ENCODE results near the gene GGA2.
A peak's percentile ranks its signal among the peaks of the same experiment; 100 is the strongest.
"Not testable (repeated sequence)": the region's sequence is repeated elsewhere in the genome, so short reads cannot be mapped to it uniquely, and the experiment has no call there.

Gene GGA2

GRCh38 chr16:23510164-23510914 is at the start of gene GGA2:
Gene GGA2, minus strand, starts transcription at chr16:23510494. Its CDS starts 83 bp downstream, at chr16:23510411.
- peak; percentile 81 for DNase-seq

GRCh38 chr16:23557779-23558702 is 47.7 kb upstream of the GGA2 start:
- no peak for DNase-seq

- DNase-seq, result peak; percentile 100
Measured at GRCh38 chr16:23556881-23557778, 46.8 kb upstream of the GGA2 start, which contains the start of the genes EARS2 and UBFD1. Gene EARS2, minus strand, starts transcription at chr16:23557350. Its CDS starts 7 bp downstream, at chr16:23557343. Gene UBFD1, plus strand, starts transcription at chr16:23557727. Its CDS starts 16 bp downstream, at chr16:23557743.

DNA sequence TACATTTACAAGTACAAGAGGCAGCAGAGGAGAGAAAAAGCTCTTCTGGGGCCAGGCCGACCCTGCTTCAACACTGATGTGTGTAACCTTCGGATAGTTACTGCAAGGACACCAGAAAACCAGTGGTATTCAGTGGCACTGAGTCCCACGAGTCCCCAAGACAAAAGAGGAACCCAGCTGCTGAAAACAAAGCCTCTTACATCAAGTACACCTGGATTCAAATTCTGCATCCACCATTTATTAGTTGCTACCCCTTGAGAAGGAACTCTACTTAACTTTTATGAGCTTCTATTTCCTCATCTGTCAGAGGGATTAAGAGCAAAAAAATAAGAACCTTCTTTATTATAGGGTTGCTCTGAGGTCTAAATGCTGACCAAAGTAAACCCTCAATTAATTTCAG is 44.2 kb upstream of the GGA2 start:
- DNase-seq, result no peak

DNA sequence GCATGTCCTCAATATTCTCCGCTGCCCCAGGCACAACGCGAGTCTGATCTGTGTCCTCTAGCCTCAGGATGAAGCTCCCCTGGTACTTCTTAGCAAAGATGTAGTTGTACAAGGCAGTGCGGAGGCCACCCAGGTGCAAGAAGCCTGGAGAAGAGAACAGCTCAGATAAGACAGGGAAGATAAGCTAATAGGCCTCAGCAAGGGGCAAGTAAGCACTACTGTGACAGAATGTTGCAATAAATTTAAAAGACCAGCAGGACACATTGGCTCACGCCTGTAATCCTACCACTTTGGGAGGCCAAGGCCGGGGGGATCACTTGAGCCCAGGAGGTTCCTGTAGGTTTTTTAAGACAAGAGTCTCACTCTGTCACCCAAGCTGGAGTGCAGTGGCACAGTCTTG is 41.9 kb upstream of the GGA2 start:
- DNase-seq, result no peak

GRCh38 chr16:23549938-23550337 is 39.6 kb upstream of the GGA2 start:
- DNase-seq, result no peak

- DNase-seq, result no peak
Measured at GRCh38 chr16:23544436-23544835, 34.1 kb upstream of the GGA2 start.

DNA sequence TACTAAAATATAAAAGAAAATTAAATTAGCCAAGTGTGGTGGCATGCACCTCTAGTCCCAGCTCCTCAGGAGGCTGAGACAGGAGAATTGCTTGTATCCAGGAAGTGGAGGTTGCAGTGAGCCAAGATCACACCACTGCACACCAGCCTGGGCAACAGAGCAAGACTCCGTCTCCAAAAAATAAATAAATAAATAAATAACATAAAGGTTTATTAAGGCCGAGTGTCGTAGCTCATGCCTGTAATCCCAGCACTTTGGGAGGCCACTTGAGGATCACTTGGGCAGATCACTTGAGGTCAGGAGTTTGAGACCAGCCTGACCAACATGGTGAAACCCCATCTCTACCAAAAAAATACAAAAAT is 30.5 kb upstream of the GGA2 start:
- not testable (repeated sequence) for DNase-seq

DNA sequence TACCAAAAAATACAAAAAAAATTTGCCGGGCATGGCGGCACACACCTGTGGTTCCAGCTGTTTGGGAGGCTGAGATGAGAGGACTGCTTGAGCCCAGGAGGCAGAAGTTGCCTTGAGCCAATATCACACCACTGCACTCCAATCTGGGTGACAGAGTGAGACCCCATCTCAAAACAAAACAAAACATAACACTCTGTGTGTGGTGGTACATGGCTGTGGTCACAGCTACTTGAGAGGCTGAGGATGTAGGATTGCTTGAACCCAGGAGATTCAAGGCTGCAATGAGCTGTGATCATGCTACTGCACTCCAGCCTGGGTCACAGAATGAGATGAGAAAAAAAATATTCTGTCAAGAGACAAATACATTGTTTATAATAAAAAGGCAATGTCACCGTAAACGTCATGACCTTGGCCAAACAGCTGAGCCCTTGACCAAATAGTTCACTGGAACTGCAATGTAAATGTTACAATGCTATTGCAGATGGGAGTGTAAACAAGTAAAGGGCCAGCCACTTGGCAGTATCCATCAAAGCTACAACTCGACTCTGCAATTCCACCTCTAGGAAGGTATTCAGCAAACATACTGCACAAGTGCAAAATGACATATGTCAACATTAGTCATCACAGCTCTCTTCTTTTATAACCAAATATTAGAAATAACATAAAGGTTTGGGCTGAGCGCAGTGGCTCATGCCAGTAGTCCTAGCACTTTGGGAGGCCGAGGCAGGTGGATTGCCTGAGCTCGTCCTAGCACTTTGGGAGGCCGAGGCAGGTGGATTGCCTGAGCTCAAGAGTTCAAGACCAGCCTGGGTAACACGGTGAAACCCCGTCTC is 29.9 kb upstream of the GGA2 start:
- DNase-seq, result no peak

- no peak for DNase-seq
Measured at GRCh38 chr16:23538919-23539278, 28.6 kb upstream of the GGA2 start.

GRCh38 chr16:23537390-23537789 is 27.1 kb upstream of the GGA2 start:
- DNase-seq, result no peak

DNA sequence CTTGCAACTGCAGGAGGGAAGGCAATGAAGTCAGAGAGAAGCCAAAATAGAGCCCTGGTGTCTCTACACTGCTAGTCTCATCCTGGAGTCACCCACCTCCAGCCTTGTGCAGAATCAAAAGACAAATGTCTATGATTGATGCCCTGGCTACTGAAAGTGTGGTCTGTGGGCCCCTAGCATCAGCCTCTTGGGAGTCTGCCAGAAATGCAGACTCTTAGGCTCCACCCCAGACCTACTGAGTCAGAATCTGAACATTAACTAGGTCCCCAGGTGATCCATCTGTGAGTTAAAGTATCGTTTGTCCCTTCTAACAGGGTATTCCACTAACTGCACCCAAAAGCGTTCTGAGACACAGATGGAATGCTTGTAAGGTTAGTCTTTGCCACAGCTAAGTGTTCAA is 25.6 kb upstream of the GGA2 start:
- DNase-seq, result no peak

DNA sequence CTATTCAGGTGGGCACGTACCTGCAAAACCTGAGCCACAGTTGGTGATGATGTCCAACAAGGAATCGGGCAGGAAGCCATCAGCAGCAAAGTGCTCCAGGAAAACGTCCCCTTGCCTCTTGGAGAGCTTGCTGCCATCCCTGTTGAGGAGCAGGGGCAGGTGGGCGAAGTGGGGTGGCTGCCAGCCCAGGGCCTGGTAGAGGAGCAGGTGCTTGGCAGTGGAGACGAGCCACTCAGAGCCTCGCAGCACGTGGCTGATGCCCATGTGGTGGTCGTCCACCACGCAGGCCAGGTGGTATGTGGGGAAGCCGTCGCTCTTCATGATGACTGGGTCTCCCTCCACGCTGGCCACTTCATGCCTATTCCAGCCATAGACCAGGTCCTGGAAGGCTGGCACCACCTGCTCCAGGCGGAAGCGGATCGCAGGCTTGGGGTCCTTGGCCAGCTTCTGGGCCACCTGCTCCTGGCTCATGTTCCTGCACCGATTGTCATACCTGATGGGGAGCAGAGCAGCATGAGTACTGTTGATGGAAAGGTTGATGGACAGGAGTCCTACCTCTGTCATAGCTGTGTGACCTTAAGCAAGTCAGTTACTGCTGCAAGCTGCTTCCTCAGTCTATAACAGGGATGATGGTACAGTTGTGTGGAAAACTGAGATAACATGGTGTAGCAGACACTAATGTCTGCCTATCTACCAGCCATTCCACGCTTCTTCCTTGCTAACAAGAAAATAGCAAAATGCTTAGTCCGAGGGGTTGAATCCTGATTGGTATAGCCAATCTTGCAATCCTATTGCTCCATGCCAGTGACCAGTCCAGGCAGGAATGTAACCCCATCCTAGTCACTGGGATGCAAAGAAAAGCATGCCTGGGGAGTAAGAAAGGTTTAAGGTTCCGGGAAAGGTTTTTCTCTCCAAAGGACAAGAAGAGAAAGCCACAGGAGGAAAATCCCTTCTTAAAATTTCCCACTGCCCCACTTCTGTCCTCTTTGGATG is 24.9 kb upstream of the GGA2 start:
- no peak for DNase-seq

DNA sequence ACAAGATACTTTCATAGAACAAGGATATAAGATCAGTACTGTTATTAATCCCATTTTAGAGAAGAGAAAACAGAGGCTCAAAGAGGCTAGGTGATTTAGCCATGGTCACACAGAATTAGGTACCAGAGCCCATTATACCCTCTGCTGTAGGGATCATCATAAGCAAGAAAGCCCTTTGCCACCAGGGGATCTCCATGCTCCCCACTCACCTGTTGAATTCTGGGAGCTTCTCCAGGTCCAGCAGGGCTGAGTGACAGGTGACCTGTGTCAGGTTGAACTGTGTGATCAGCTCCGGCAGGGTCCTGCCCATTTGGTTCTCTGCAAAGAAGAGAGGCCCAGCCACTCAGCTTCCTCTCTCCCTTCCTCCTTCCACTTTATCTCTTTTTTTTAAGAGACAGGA is 22.2 kb upstream of the GGA2 start:
- DNase-seq, result no peak

GRCh38 chr16:23530062-23530461 is 19.8 kb upstream of the GGA2 start:
- DNase-seq, result no peak

DNA sequence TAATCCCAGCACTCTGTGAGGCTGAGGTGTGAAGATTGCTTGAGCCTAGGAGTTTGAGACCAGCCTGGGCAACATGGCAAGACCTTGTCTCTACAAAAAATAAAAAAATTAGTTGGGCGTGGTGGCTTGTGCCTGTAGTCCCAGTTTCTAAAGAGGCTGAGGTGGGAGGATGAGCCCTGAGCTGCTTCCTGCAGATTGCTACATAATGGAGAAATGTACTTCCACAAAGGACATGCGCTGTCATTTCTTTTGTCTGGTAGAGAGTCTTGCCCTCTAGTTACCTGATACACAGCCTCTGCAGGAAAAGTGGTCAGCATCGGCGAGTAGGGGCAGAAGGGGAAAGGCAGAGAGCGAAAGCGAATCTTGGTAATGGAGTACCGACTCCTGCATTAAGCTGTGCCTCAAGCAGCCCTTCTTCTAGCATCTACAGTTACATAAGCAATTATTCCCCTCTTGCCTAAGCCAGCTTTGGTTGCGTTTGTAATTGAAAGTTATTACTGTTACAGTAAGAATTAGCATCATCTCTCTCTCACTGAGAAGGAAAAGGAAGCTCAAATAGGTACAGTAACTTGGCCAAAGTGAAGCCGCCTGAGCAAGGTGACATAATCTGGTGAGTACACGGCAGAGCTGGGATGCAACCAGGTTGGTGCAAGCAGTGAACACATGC is 18.5 kb upstream of the GGA2 start:
- no peak for DNase-seq

- DNase-seq, result no peak
Measured at GRCh38 chr16:23527961-23528643, 17.8 kb upstream of the GGA2 start.

GRCh38 chr16:23524886-23525285 is 14.6 kb upstream of the GGA2 start:
- DNase-seq, result no peak

- no peak for DNase-seq
Measured at GRCh38 chr16:23523876-23524385, 13.6 kb upstream of the GGA2 start.

Data from NCI-H345 (cell line).